GM18499 (cell line): ENCODE data around the gene GSN.

Experiments
- ATAC-seq: cut with Tn5 transposase; IDR thresholded peaks from one replicate; pipeline ENCODE4 v1.9.1; 2021; ENCODE audit warnings: moderate number of reproducible peaks; ENCODE audit not compliant: insufficient read depth, unreplicated experiment

The GSN gene

GRCh38 chr9:121366611-121367192 lies 98.7 kb downstream of the GSN start:
- no peak for ATAC-seq

DNA sequence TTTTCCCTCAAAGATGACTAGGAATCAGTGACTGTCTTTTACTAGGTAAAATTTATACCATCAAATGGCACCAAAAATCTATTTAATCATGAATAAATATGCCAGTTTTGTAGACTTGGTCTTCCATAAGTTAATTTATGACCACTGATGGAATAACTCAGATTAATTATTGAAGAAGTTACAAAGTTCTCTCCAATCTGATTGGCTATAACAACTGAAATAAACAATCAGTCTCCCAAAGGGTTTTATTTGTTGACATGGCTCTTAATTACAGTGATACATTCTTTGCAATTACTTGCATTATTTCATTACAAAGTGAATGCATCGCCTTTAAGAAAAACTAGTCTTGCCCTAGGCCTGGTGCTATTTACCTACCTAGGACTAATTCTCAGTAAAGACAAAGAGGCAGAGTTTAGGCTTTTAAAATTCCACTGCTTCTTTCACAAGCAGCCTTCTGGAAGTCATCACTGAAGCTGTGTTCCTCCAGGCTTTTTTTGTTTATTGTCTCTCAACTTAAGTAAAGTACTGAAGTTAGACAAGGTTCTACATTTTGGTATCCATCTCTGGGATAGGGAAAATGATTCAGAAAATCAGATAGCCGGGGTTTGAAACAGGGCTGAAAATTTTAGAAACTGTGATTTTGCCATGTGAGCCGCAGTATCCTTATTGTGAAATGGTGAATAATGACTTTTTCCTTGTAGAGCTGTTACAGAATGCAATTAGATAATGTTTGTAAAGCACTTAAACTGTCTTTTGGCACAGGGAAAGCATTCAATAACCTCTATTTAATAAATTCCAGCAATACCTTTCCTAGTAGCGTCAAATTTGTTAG lies 99.6 kb downstream of the GSN start:
- ATAC-seq, result no peak

- ATAC-seq, result no peak
Measured at GRCh38 chr9:121368138-121368522, 100.2 kb downstream of the GSN start.

DNA sequence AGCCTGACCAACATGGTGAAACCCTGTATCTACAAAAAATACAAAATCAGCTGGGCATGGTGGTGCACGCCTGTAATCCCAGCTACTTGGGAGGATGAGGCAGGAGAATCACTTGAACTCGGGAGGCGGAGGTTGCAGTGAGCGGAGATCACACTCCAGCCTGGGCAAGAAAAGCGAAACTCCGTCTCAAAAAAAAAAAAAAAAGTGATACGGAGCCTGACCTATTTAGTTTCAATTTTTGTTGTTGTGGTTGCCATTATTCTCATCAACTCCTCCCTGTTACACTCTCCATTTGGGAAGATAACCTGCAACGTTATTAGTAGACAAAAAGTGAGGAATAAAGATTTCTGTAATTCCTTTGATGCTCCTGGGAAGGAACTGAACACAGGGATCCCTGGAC lies 100.8 kb downstream of the GSN start:
- ATAC-seq, result no peak

- ATAC-seq, result no peak
Measured at GRCh38 chr9:121369595-121370265, 101.8 kb downstream of the GSN start, which contains the start of gene STOM. STOM (minus strand) TSS chr9:121370250; CDS start chr9:121370187, 63 bp downstream.

DNA sequence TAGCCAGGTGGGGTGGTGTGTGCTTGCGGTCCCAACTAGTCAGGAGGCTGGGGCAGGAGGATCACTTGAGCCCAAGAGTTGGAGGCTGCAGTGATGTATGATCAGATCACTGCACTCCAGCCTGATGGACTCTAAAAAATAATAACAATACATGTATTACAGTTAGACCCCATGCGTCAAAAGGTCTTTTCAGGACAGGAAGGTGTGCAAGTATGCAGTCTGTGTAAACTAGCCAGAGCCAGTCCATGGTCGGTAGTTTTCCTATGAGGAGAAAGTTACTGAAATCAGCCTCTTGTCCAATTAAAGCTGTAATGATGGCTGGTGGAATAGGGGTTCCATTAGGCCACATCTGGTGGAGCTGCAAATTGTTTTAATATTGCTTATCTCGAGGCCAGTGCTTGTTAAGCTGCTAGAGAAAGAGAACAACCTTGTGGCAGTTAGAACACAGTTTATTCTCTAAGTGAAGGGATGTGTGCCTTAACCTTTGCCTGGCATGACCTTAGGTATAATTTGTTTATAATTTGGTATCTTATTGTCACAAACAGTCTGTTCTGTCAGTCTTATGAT lies 103.6 kb downstream of the GSN start:
- ATAC-seq, result no peak

DNA sequence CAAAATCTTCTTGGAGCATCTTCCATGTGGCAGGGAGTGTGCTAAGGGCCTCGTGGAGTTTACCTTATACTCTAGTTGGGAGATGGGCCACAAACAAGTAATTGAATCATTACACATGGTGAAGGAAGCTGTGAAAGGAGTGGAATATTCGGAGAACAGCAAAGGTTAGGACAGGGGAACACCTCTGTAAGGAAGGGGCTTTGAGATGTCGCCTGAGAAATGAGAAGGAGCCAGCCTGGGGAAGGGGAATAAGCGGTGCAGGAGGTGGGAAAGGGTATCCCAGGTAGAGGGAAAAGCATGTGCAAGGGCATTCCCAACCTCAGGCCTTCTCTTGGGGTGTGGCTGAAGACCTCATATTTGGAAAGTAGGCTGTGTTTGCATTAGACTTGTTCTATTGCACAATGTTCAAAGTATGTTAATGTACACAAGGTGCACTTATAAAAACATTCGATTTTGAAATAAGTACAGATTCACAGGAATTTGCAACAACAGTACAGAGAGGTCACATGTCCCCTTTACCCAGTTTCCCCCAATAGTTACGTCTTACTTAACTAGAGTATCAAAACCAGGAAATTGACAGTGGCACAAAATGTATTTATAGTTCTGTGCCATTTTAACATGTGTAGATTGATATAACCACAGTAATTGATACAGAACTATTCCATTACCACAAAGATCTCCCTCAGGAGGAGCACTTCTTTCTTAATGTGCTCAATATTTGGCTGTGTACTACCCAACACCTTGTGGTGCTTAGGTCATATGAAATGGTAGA lies 104.5 kb downstream of the GSN start:
- ATAC-seq, result no peak

GRCh38 chr9:121373011-121373729 lies 105.2 kb downstream of the GSN start:
- ATAC-seq, result no peak

- ATAC-seq, result no peak
Measured at GRCh38 chr9:121376214-121376830, 108.4 kb downstream of the GSN start.

- no peak for ATAC-seq
Measured at GRCh38 chr9:121380846-121381245, 112.9 kb downstream of the GSN start.
